Activated T-cell treated with anti-CD3 and anti-CD28 coated beads, Interleukin-2, amount 50 U/mL, for 72 hours (primary cell): ENCODE data around the gene ARHGAP9. TPM values are rescaled to one million over a fixed set of nuclear protein-coding genes. Genes with fewer than 3 reads are reported as not detected.
"Not testable (repeated sequence)": the region's sequence is repeated elsewhere in the genome, so short reads cannot be mapped to it uniquely, and the experiment has no call there.

ENCODE experiments used
- ATAC-seq, 2 donors: fragments of 150-1000 bp; cut with Tn5 transposase; replicated peaks in 1 of 2; 2 replicates each; pipeline ENCODE4 v1.10.0; 2021; ENCODE audit warnings: moderate library complexity in 2 of 2, mild to moderate bottlenecking in 1 of 2
- DNase-seq, 2 donors: peaks; one replicate each; pipeline ENCODE4 v3.0.0; 2021 to 2022; ENCODE audit warnings: mixed read lengths in 1 of 2
- H3K27ac Mint-ChIP-seq: one replicate; pipeline ENCODE4 v1.8.0; 2022; ENCODE audit warnings: mild to moderate bottlenecking, moderate library complexity, mixed read lengths
- H3K27me3 Mint-ChIP-seq: one replicate; pipeline ENCODE4 v1.8.0; 2022; ENCODE audit warnings: low read depth, mixed read lengths
- H3K36me3 Mint-ChIP-seq, 2 donors: one replicate each; pipeline ENCODE4 v1.8.0; 2022; ENCODE audit warnings: mixed read lengths in 2 of 2, mild to moderate bottlenecking in 1 of 2; ENCODE audit not compliant: insufficient read depth in 2 of 2
- H3K4me1 Mint-ChIP-seq: one replicate; pipeline ENCODE4 v1.8.0; 2022; ENCODE audit warnings: low read depth, mixed read lengths
- H3K4me3 Mint-ChIP-seq, 2 donors: one replicate each; pipeline ENCODE4 v1.8.0; 2022; ENCODE audit warnings: mild to moderate bottlenecking in 2 of 2, mixed read lengths in 2 of 2, moderate library complexity in 2 of 2
- H3K9me3 Mint-ChIP-seq, 2 donors: one replicate each; pipeline ENCODE4 v1.8.0; 2022; ENCODE audit warnings: mixed read lengths in 2 of 2
- total RNA-seq, 2 donors: library from RNA; stranded (reverse); gene quantifications; one replicate each; pipeline ENCODE4 v1.2.3, GENCODE V29; 2022

The ARHGAP9 gene
- total RNA-seq, 2 donors from 2014 or later, result 119 to 153 TPM

GRCh38 chr12:57496822-57497221 is 17.2 kb upstream of the ARHGAP9 start:
- peaks cover 28 to 64% of the 10 kb centered on the region in 2 donors for H3K36me3 Mint-ChIP-seq
- H3K27ac Mint-ChIP-seq, result peak overlapping the region; percentile 17
- DNase-seq, result no peak
- H3K27me3 Mint-ChIP-seq, result no peaks in the 10 kb centered on the region
- no peak overlapping the region for H3K4me3 Mint-ChIP-seq
- peaks cover 16% of the 10 kb centered on the region for H3K4me1 Mint-ChIP-seq
- H3K9me3 Mint-ChIP-seq, result no peaks in the 10 kb centered on the region
- ATAC-seq, result peak in 1 of 2 donors; percentile 58

GRCh38 chr12:57495051-57495701 is 15.5 kb upstream of the ARHGAP9 start:
- H3K9me3 Mint-ChIP-seq, H3K27me3 Mint-ChIP-seq: not testable (repeated sequence)

GRCh38 chr12:57491393-57492280 is 12.0 kb upstream of the ARHGAP9 start:
- H3K9me3 Mint-ChIP-seq, result no peaks in the 10 kb centered on the region
- H3K36me3 Mint-ChIP-seq, result peaks cover 29 to 59% of the 10 kb centered on the region in 2 donors
- ATAC-seq (no peak), DNase-seq (no peak)
- peak overlapping the region in 1 of 2 donors; percentile 8 for H3K4me3 Mint-ChIP-seq
- no peaks in the 10 kb centered on the region for H3K27me3 Mint-ChIP-seq
- peaks cover 30% of the 10 kb centered on the region for H3K4me1 Mint-ChIP-seq
- peak overlapping the region; percentile 51 for H3K27ac Mint-ChIP-seq

More at GRCh38 chr12:57495051-57495701, 15.5 kb upstream of the ARHGAP9 start:
- not testable (repeated sequence) for ATAC-seq, H3K27ac Mint-ChIP-seq, DNase-seq, H3K4me3 Mint-ChIP-seq
- Mint-ChIP-seq H3K36me3 (peaks cover 25 to 64% of the 10 kb centered on the region in 2 donors), H3K4me1 (peaks cover 22% of the 10 kb centered on the region)

GRCh38 chr12:57490126-57490525 is 10.5 kb upstream of the ARHGAP9 start:
- ATAC-seq (no peak), DNase-seq (no peak)
- Mint-ChIP-seq H3K27ac (peak overlapping the region; percentile 98), H3K9me3 (no peaks in the 10 kb centered on the region), H3K36me3 (peaks cover 29 to 49% of the 10 kb centered on the region in 2 donors), H3K4me3 (peak overlapping the region in 1 of 2 donors; percentile 99), H3K4me1 (peaks cover 30% of the 10 kb centered on the region), H3K27me3 (no peaks in the 10 kb centered on the region)

GRCh38 chr12:57489157-57489641 is 9.5 kb upstream of the ARHGAP9 start:
- Mint-ChIP-seq H3K4me3 (peak overlapping the region; percentile 92 to 99), H3K9me3 (no peaks in the 10 kb centered on the region), H3K27me3 (no peaks in the 10 kb centered on the region), H3K4me1 (peaks cover 30% of the 10 kb centered on the region), H3K27ac (peak overlapping the region; percentile 98), H3K36me3 (peaks cover 29 to 46% of the 10 kb centered on the region in 2 donors)
- ATAC-seq, result no peak
- DNase-seq, result no peak

GRCh38 chr12:57488402-57489156 is 8.9 kb upstream of the ARHGAP9 start:
- Mint-ChIP-seq H3K4me1 (peaks cover 31% of the 10 kb centered on the region), H3K9me3 (no peaks in the 10 kb centered on the region), H3K4me3 (peak overlapping the region; percentile 92 to 99), H3K27ac (peak overlapping the region; percentile 98), H3K27me3 (no peaks in the 10 kb centered on the region), H3K36me3 (peaks cover 29 to 46% of the 10 kb centered on the region in 2 donors)
- no peak for DNase-seq
- no peak for ATAC-seq

GRCh38 chr12:57487597-57488401 is 8.1 kb upstream of the ARHGAP9 start, which contains the start of gene MARS1:
TSS of gene MARS1 (plus strand) at chr12:57488068. CDS start at chr12:57488091, 23 bp downstream.
- H3K9me3 Mint-ChIP-seq, result no peaks in the 10 kb centered on the region
- DNase-seq (peak; percentile 92 to 95), ATAC-seq (peak; percentile 98)
- peak within 1 kb of the TSS; percentile 92 to 99 for H3K4me3 Mint-ChIP-seq
- H3K27me3 Mint-ChIP-seq, result no peaks in the 10 kb centered on the region
- peaks cover 33% of the 10 kb centered on the region for H3K4me1 Mint-ChIP-seq
- peaks cover 26 to 44% of the 10 kb centered on the region in 2 donors for H3K36me3 Mint-ChIP-seq
- H3K27ac Mint-ChIP-seq, result peak within 1 kb of the TSS; percentile 98

GRCh38 chr12:57487055-57487596 is 7.5 kb upstream of the ARHGAP9 start:
- H3K36me3 Mint-ChIP-seq, result peaks cover 24 to 40% of the 10 kb centered on the region in 2 donors
- peak overlapping the region; percentile 98 for H3K27ac Mint-ChIP-seq
- no peaks in the 10 kb centered on the region for H3K9me3 Mint-ChIP-seq
- no peak for DNase-seq
- no peak for ATAC-seq
- no peaks in the 10 kb centered on the region for H3K27me3 Mint-ChIP-seq
- peak overlapping the region; percentile 92 to 99 for H3K4me3 Mint-ChIP-seq
- H3K4me1 Mint-ChIP-seq, result peaks cover 31% of the 10 kb centered on the region

- Mint-ChIP-seq H3K4me1 (peaks cover 34% of the 10 kb centered on the region), H3K9me3 (no peaks in the 10 kb centered on the region), H3K27ac (no peak overlapping the region), H3K4me3 (no peak overlapping the region), H3K36me3 (peaks cover 21 to 26% of the 10 kb centered on the region in 2 donors), H3K27me3 (no peaks in the 10 kb centered on the region)
- ATAC-seq (no peak), DNase-seq (no peak)
Observed at GRCh38 chr12:57485695-57486094, 6.0 kb upstream of the ARHGAP9 start.

GRCh38 chr12:57483466-57483865 is 3.8 kb upstream of the ARHGAP9 start:
- Mint-ChIP-seq H3K36me3 (peaks cover 6 to 9% of the 10 kb centered on the region in 2 donors), H3K27me3 (no peaks in the 10 kb centered on the region), H3K9me3 (no peaks in the 10 kb centered on the region), H3K4me1 (peaks cover 40% of the 10 kb centered on the region), H3K27ac (no peak overlapping the region), H3K4me3 (no peak overlapping the region)
- ATAC-seq (no peak), DNase-seq (no peak)

GRCh38 chr12:57481671-57482070 is 2.0 kb upstream of the ARHGAP9 start:
- Mint-ChIP-seq H3K4me1 (peaks cover 52% of the 10 kb centered on the region), H3K27ac (peak overlapping the region; percentile 80), H3K36me3 (peaks cover 11 to 12% of the 10 kb centered on the region in 2 donors), H3K27me3 (no peaks in the 10 kb centered on the region), H3K9me3 (no peaks in the 10 kb centered on the region), H3K4me3 (peak overlapping the region in 1 of 2 donors; percentile 97)
- DNase-seq, result no peak
- ATAC-seq, result no peak

GRCh38 chr12:57479043-57479375 is 657 bp downstream of the ARHGAP9 start:
- H3K27ac Mint-ChIP-seq, result peak overlapping the region; percentile 95
- no peaks in the 10 kb centered on the region for H3K9me3 Mint-ChIP-seq
- peaks cover 17 to 26% of the 10 kb centered on the region in 2 donors for H3K36me3 Mint-ChIP-seq
- H3K27me3 Mint-ChIP-seq, result no peaks in the 10 kb centered on the region
- peaks cover 68% of the 10 kb centered on the region for H3K4me1 Mint-ChIP-seq
- peak overlapping the region; percentile 97 to 98 for H3K4me3 Mint-ChIP-seq
- ATAC-seq (no peak), DNase-seq (no peak)
